ENCODE data around the gene PTMA.
"Not testable (repeated sequence)": the region's sequence is repeated elsewhere in the genome, so short reads cannot be mapped to it uniquely, and the experiment has no call there.

The PTMA gene, protein sequence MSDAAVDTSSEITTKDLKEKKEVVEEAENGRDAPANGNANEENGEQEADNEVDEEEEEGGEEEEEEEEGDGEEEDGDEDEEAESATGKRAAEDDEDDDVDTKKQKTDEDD

GRCh38 chr2:231707927-231708772, at the start of gene PTMA:
Gene PTMA, plus strand, starts transcription at chr2:231708525. Its CDS starts 182 bp downstream, at chr2:231708707.
- peak; percentile 100 for DNase-seq

DNA sequence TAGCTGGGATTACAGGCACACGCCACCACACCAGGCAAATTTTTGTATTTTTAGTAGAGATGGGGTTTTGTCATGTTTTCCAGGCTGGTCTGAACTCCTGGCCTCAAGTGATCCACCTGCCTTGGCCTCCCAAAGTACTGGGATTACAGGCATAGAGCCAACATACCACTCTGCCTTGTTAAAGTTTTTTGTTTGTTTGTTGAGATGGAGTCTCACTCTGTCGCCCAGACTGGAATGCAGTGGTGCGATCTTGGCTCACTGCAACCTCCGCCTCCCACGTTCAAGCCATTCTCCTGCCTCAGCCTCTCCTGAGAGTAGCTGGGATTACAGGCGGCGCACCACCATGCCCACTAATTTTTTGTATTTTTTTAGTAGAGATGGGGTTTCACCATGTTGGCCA, 48.3 kb upstream of the PTMA start:
- not testable (repeated sequence) for DNase-seq

DNA sequence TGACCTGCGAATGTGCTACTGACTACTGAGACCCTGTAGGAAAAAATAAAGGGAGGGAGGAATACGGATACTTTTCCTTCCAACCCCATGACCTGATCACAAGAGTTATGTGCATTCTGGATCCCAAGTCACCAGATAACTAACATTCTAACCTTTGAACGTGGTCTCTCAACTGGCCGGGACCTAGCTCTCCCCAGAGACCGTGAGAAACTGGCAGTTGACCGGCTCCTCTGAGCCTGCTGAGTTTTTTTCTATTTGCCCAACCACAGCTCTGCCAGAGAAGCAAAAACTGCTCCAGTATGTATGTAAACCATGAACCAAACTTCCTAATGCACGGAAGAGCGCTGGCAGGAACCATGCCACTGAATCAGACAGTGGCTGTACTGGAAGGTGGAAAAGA, 47.5 kb upstream of the PTMA start:
- no peak for DNase-seq

- DNase-seq, result no peak
These were observed 46.8 kb upstream of the PTMA start for GRCh38 chr2:231661422-231662027.

- DNase-seq, result peak; percentile 97
These were observed 46.1 kb upstream of the PTMA start for GRCh38 chr2:231662028-231662810.

DNA sequence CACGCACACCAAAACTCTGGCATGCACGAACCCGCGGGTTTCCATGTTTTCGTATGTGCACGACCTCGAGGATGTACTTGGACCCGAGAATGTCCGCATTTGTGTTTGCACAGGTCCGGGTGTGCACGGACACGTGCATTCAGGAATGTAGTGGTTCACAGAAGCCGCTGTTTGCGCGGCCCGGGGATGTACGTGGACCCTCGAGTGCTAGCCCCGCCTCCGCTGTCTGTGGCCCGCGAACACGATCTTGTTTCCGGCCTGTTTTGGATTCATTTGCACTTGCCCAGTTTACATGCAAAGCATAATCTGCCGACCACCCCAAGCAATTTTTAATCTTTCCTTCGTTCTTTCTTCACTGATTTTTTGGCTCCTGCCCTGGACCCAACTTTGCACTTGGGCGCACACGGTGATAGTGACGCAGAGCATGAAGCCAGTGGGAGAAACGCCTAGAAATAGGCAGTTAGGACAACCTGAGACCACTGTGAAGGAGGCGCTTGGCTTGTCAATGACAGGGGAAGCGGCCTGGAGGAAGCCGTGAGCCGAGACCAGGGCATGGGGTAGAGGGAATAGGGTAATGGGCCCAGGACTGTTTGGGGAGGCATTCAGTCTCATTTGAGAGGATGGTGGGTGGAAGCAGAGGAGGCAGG, 45.4 kb upstream of the PTMA start:
- DNase-seq, result no peak

GRCh38 chr2:231663458-231664212, 44.7 kb upstream of the PTMA start:
- no peak for DNase-seq

DNA sequence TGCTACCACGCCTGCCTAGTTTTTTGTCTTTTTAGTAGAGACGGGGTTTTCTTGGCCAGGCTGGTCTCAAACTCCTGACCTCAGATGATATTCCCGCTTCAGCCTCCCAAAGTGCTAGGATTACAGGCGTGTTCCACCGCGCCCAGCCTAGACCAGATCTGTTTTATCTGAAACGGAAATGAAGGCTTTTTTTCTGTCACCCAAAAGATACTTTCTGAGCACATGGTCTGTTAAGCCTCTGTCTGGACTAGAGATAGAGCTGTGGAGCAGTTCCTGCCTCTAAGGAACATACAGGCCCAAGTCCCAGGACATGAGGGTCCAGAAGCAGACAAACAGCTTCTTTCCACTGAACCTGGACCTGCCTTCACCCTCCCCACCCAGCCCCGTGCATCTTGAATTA, 43.6 kb upstream of the PTMA start:
- no peak for DNase-seq

GRCh38 chr2:231665245-231666170, 42.8 kb upstream of the PTMA start:
- no peak for DNase-seq

DNA sequence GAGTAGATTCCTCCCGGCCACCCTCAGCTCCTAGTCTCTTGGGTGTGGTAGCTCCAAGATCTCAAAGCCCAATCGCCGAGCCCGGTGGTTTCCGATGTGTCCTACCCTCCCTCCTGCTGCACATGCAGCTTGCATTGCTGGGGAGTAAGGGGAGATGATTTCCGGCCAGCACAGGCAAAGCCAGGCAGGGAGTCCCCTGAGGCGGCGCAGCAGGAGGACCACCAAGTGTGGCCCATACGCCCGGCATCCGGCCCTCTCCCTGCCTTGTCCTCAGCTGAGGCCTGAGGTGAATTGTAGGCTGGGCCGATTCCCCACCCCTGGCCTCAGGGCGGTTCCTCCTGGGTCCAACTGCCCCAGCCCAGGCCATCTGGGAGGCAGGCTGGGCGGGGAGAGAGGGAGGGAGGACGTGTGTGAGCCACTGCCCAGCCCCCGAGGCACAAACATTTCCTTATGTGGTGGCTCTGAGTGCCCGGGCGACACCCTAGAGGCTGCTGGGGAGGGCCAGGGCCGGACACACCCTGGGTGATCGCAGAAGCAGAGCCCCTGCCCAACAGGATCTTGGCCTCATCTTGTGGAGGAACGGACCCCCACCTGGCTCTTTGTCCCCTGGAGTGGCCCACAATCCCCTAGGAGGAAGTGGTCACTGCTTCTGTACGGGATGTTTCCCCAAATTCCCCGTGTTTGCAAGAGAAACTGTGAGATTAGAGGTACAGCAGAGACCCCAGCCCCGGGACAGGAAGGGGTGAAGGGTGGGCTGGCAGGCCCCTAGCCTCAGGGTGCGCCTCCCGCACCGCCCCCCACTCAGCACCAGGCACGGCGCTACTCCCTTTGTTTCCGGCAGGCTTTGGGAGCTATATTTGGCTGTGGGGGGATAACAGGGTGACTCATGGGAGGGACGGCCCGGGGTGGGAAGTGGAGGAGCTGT, 41.9 kb upstream of the PTMA start:
- DNase-seq, result peak; percentile 81

DNA sequence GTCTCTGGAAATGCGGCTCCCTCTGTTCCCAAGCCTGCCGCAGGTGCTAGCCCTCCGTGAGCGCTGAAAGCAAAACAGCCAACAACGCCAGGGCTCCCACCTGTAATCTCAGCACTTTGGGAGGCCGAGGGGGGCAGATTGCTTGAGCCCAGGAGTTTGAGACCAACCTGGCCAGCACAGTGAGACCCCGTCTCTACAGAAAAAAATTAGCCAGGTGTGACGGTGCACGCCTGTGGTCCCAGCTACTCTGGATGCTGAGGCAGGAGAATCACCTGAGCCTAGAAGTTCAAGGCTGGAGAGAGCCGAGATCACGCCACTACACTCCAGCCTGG, 41.3 kb upstream of the PTMA start:
- DNase-seq, result no peak

- no peak for DNase-seq
These were observed 40.8 kb upstream of the PTMA start for GRCh38 chr2:231667496-231667895.

GRCh38 chr2:231668981-231669380, 39.3 kb upstream of the PTMA start:
- no peak for DNase-seq

DNA sequence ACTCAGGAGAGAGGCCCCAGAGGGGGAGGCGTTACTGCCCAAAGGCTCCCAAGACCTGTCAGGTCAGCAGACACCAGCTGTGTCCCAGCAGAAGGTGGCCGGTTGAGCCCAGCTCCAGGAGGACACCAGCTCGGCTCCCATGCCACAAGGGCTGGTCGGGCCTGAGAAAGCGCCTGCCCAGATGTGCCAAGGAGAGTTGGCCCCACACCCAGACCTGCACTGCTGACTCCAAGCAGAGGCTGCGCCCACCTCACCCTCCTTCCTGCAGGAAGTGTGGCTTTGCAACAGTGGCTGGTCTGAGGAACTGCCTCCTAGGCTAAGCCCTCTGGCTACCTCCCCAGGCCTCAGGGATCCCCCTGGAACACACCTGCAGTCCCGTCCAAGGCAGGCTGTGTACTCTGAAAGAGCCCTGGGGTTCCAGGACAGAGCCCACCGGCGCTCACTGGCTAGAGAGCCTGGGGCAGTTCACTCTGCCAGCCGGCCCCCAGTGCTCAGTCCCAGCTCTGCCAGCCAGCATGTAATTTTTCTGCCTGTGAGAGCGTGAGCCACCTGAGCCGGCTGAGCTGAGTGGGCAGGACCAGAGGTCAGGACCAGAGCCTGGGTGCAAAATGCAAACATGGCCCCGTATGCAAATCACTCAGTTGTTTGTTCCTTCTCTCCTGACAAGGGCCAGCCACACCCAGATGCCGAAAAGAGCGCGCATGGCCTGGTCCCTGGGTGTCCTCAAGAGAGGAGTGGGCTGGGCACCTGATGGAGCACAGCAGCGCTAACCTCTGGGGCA, 36.9 kb upstream of the PTMA start:
- DNase-seq, result peak; percentile 81

DNA sequence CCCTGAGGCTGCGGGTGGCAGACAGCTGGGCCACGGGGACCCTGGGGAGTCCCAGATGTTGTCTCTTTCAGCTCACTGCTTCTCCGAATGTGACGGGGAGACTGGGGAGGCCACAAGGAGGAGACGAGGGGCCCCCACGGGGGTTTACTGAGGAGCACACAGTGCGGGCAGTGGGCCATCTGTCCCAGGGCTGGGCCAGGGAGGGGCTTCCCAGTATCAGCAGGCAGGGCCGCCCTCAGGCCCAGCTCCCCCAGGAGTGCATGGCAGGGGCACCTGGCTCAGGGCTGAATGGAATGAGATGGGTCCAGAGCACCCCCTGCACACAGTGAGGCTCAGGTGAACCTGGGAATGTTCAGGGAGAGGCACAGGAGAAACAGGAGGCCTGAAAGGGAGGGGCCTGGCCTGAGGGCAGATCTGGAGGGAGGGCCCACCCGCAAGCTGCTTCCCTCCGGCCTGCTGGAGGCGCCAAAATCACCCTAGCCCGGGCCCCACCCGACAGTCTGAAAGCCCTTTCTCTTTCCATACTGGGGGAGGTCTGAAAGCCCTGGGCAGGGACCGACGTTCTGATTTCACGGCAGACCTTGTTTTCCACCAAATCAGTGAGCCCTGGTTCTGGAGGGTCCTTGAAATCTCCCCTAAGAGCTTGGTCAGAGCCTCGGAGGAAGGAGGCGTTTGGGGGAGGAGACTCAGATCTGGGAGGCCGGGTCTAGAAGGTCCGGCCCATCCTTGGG, 35.5 kb upstream of the PTMA start:
- DNase-seq, result peak; percentile 92

- no peak for DNase-seq
These were observed 35.0 kb upstream of the PTMA start for GRCh38 chr2:231673348-231673770.

- DNase-seq, result peak; percentile 76
These were observed 33.6 kb upstream of the PTMA start for GRCh38 chr2:231674587-231675338.

- DNase-seq, result no peak
These were observed 32.1 kb upstream of the PTMA start for GRCh38 chr2:231676243-231676642.
